K562 (cell line): Measurements from ENCODE around the gene GYS1. TPM values are rescaled to one million over a fixed set of nuclear protein-coding genes. Genes with fewer than 3 reads are reported as not detected.
A peak's percentile ranks its signal among the peaks of the same experiment; 100 is the strongest.

Source experiments
- BCOR ChIP-seq: fragments of 450-650 bp; IDR thresholded peaks from 2 replicates; pipeline ENCODE4 v1.6.1; 2016
- BRF1 ChIP-seq: IDR thresholded peaks from 3 replicates; pipeline ENCODE4 v1.6.1; 2011; ENCODE audit warnings: borderline replicate concordance, mild to moderate bottlenecking; ENCODE audit not compliant: insufficient read length; ENCODE audit errors: extremely low read depth
- FOS ChIP-seq: IDR thresholded peaks from 3 replicates; pipeline ENCODE4 v1.6.1; 2011; ENCODE audit not compliant: insufficient read length; ENCODE audit errors: extremely low read depth
- HBP1 ChIP-seq: fragments of 450-650 bp; formaldehyde crosslinking; IDR thresholded peaks from 2 replicates; pipeline ENCODE4 v1.4.0; 2022; ENCODE audit warnings: missing genetic modification characterization
- HNRNPUL1 ChIP-seq: fragments of 200-400 bp; formaldehyde crosslinking; IDR thresholded peaks from 2 replicates; pipeline ENCODE4 v1.6.1; 2017; ENCODE audit warnings: low read length
- POLR2AphosphoS2 ChIP-seq: IDR thresholded peaks from 2 replicates; pipeline ENCODE4 v1.6.1; 2012; ENCODE audit warnings: low read length, improper control_type of control experiment
- RCOR1 ChIP-seq, 2 experiments: IDR thresholded peaks; 2 replicates each; pipeline ENCODE4 v1.6.1; 2012; ENCODE audit warnings: low read depth in 2 of 2, low read length in 2 of 2, borderline replicate concordance in 1 of 2, improper control_type of control experiment in 1 of 2
- RERE ChIP-seq: sonication (generic); formaldehyde crosslinking; IDR thresholded peaks from 2 replicates; pipeline ENCODE4 v1.8.0; 2023; ENCODE audit warnings: missing genetic modification reagents, mild to moderate bottlenecking, borderline replicate concordance
- SMARCA4 ChIP-seq: fragments of 450-650 bp; IDR thresholded peaks from 2 replicates; pipeline ENCODE4 v1.6.1; 2016
- SUPT5H ChIP-seq: fragments of 450-650 bp; IDR thresholded peaks from 2 replicates; pipeline ENCODE4 v1.6.1; 2016
- ZBTB8A ChIP-seq: fragments of 450-650 bp; IDR thresholded peaks from 2 replicates; pipeline ENCODE4 v1.6.1; 2018; ENCODE audit warnings: mild to moderate bottlenecking, moderate library complexity; ENCODE audit not compliant: partially characterized antibody
- ZEB2 ChIP-seq: fragments of 450-650 bp; IDR thresholded peaks from 2 replicates; pipeline ENCODE4 v1.6.1; 2016
- ZNF395 ChIP-seq: fragments of 200-800 bp; sonication (Bioruptor generic); IDR thresholded peaks from 2 replicates; pipeline ENCODE4 v1.6.1; 2017; ENCODE audit warnings: missing genetic modification characterization, missing compliant biosample characterization
- ZNF589 ChIP-seq: fragments of 200-800 bp; sonication (Bioruptor generic); IDR thresholded peaks from 2 replicates; pipeline ENCODE4 v1.6.1; 2016; ENCODE audit warnings: low read depth, missing genetic modification characterization, missing compliant biosample characterization
- polyA plus RNA-seq, 8 experiments: library from polyadenylated mRNA; depleted of rRNA in 4 of 8; stranded (reverse) in 5 of 8; unstranded in 3 of 8; fragments of >200 nt; fragmentation: Nextera tagmentation in 2 of 8; fragmentation: Illumina TruSeq in 1 of 8; extraction: Ambion mirVana in 2 of 8; extraction: Trizol in 1 of 8; gene quantifications; 2 replicates each; pipeline versions ENCODE4 v1.2.1 to v1.2.3, GENCODE V29; 2011 to 2014; ENCODE audit warnings: inconsistent platforms in 1 of 8, missing spikeins in 1 of 8
- total RNA-seq, 7 experiments: library from RNA; depleted of rRNA in 6 of 7; stranded (reverse); fragments of >200 nt in 6 of 7; fragmentation: Illumina TruSeq in 2 of 7; extraction: Trizol in 2 of 7; gene quantifications; 2 replicates each; pipeline versions ENCODE4 v1.2.1 to v1.2.3, GENCODE V29; 2011 to 2021; ENCODE audit warnings: low replicate concordance in 1 of 7
- TF ChIP-seq, protein P1 (sequence below): sonication (generic); formaldehyde crosslinking; IDR thresholded peaks from 2 replicates; pipeline ENCODE4 v1.9.0; 2022; ENCODE audit warnings: mild to moderate bottlenecking, missing genetic modification reagents

GYS1 gene
- total and polyA plus RNA-seq, 9 of the 15 experiments (the other 6 are each of a cell fraction or from before 2014, with no cell fraction given), result 1.9 to 31.1 (median 15.2) TPM

GRCh38 chr19:48950830-48951519 is 42.1 kb downstream of the GYS1 start (continued):
- TF ChIP-seq ZNF395 (CRISPR knock-in tag), result peak; percentile 22; the same call in 1 of the 2 replicates
- no peak for TF ChIP-seq FOS
- TF ChIP-seq ZEB2, result no peak
- TF ChIP-seq SMARCA4, result peak; percentile 56; the same call in 1 of the 2 replicates
- TF ChIP-seq BRF1, result no peak
- TF ChIP-seq HBP1 (CRISPR knock-in tag), result no peak
- TF ChIP-seq RCOR1 (IDR thresholded peaks at IDR 0.05; ENCODE audit: borderline replicate concordance in 1 of 2, low read depth in 2 of 2, low read length in 2 of 2), result peak in 1 of 2 experiments; percentile 7; a peak in 1 of 4 replicates
- TF ChIP-seq, protein P1, sequence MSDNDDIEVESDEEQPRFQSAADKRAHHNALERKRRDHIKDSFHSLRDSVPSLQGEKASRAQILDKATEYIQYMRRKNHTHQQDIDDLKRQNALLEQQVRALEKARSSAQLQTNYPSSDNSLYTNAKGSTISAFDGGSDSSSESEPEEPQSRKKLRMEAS (CRISPR knock-in tag), result peak; percentile 23; the same call in 1 of the 2 replicates
- TF ChIP-seq ZNF589, result 0 out of 2 replicates have a peak, but pooled peaks have one; percentile 27
- TF ChIP-seq SUPT5H, result no peak
- no peak for TF ChIP-seq RERE (CRISPR knock-in tag)
- TF ChIP-seq HNRNPUL1, result no peak
- no peak for TF ChIP-seq ZBTB8A
- no peak for TF ChIP-seq POLR2AphosphoS2
- peak; percentile 80; the same call in 1 of the 2 replicates for TF ChIP-seq BCOR
